GM12892 (cell line): Measurements from ENCODE around the gene RPL19.
A peak's percentile ranks its signal among the peaks of the same experiment; 100 is the strongest.

Experiments used
- DNase-seq: peaks from one replicate; pipeline ENCODE4 v3.0.0; 2011; ENCODE audit not compliant: insufficient read length
- FAIRE-seq: peaks from 2 replicates; lab custom pipeline; 2011; peaks lifted over from hg19 to GRCh38; lab: Jason Lieb, UNC
- POLR2A ChIP-seq: IDR thresholded peaks from 2 replicates; pipeline ENCODE4 v1.6.1; 2011; ENCODE audit warnings: low read depth, low read length, control low read depth
- POLR2AphosphoS5 ChIP-seq: IDR thresholded peaks from 2 replicates; pipeline ENCODE4 v1.6.1; 2011; ENCODE audit warnings: low read depth, low read length, control low read depth
- TAF1 ChIP-seq: IDR thresholded peaks from 2 replicates; pipeline ENCODE4 v1.6.1; 2011; ENCODE audit warnings: low read depth, mild to moderate bottlenecking, control low read depth, low read length, borderline replicate concordance

RPL19 gene

DNA sequence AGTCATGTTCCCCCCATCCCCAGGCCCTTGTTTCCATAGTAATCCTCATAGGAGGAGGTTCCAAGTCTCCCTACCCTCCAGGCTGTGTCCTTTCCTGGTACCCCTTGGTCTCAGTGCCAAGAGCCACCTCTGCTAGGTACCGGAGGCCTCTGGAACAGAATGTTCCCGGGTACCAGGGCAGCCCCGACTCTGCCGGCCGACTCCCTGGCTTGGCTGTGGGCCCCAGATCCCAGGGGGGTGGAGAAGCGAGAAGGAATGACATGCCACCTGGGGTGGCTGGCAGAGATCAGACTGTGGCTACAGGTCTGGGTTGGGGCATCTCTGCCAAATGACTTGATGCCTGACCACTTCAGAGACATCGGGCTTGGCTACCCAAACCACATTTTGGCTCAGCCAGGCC, 22.1 kb downstream of the RPL19 start:
- TF ChIP-seq POLR2AphosphoS5 (no peak), TAF1 (no peak), POLR2A (no peak)
- DNase-seq (no peak), FAIRE-seq (no peak)

DNA sequence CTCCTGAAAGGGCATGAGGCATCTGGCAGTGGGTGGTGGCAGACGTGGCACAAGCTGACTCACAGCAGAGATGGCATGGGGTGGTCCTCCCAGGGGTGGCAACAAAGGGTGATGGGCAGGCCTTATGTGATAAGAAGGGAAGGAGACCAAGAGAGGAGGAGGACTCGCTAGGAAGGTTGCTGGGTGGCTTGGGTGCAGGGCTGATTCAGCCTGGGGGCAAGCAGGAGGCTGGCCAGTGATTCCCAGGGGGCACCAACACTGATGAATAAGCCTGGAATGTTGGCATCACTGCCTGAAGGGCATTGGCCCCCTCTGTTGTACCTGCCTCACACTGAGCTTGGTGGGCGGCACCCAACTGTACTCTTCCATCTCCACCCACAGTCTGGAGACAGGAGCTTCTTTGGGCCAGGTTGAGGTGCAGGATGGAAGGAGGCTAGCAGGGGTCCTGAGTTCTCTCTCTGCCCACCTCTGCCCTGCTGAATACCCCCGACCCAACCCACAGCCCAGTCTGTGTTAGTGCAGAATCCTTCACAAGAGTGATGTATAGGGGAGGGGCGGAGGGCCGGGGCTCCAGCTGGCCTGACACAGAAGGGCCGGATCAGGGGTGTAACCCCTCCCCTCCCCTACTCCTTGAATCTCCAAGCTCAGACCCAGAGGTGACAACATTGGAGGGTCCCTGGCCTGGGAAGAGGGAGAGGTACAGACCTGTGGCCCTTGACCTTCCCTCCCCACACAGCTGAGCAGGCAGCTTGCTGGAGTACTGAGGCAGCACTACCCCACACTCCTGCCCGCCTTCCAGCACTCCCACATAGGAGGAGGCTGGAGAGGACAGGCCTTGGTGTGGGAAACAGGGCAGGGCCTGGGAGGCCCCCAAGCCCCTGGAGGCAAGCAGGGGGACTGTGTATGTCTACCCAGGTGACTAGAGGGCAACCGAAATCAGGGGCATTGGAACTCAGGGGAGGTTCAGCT, 23.1 kb downstream of the RPL19 start:
- TF ChIP-seq POLR2AphosphoS5 (no peak), POLR2A (no peak), TAF1 (no peak)
- FAIRE-seq = no peak
- DNase-seq = no peak

DNA sequence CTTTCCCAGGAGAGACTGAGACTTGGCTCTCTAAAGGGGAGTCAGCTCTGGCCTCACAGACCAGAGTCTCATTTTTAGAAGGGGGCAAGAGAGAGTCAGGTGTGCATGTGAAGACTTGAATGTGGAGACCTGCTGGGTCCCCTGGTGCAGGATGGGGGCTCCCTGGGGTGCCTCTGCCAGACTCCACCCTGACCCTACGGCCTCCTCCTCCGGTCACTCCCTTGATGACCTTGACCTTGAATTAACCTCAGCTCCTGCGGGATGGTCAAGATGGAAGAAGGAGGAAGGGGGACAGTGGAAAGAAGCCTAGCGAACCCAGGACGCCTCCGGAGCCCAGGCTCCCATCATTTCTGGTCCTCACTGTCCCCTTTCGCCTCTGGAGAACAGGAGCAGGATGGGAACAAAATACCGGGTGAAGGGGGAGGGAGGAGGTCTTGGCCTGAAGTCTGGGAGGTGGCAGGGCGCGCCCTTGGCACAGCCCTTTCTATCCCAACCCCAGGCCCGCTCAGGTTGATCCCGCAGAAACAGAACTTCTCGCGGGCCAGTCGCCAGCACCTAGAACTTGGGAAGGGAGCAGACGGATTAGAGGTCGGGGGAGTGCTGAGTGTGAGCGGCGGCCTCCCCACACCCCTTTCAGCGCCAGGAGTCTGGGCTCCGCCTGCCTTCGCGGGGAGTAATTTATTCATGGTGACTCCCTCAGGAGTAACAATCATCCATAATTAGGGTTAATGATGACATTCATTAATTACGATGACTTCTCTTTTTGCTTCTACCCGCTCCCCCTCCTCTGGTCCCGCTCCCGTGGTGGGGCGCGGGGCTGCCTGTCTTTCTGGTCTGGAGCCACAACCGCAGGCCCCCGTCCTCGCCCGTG, 24.1 kb downstream of the RPL19 start:
- TF ChIP-seq POLR2A = no peak
- no peak for TF ChIP-seq POLR2AphosphoS5
- DNase-seq = peak; percentile 5
- no peak for FAIRE-seq

DNA sequence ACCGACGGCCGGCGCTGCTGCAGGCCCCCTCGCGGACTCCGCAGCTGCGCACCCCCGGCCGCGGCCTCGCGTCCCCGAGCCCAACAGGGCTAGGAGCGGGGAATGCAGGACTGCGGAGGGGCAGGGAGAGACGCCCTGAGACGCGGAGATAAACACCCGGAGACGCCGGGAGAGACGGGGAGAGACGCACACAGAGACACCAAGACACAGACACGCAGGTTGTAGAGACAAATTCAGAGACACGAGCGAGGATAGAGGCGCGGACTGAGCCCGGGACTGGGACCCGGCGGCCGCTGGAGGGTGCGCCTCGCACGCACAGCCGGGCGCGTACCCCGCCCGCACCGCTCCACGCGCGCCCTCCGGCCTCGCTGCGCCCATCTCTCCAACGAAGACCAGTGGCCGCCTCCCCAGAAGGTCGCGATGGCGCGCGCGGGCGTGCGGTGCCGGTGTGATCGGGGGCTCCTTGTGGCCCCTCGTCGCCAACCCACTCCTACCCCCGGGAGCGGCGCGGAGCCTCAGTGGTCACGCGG, 24.8 kb downstream of the RPL19 start:
- DNase-seq (peak; percentile 31), FAIRE-seq (no peak)
- no peak for TF ChIP-seq TAF1
- TF ChIP-seq POLR2AphosphoS5 = no peak
- TF ChIP-seq POLR2A = no peak

DNA sequence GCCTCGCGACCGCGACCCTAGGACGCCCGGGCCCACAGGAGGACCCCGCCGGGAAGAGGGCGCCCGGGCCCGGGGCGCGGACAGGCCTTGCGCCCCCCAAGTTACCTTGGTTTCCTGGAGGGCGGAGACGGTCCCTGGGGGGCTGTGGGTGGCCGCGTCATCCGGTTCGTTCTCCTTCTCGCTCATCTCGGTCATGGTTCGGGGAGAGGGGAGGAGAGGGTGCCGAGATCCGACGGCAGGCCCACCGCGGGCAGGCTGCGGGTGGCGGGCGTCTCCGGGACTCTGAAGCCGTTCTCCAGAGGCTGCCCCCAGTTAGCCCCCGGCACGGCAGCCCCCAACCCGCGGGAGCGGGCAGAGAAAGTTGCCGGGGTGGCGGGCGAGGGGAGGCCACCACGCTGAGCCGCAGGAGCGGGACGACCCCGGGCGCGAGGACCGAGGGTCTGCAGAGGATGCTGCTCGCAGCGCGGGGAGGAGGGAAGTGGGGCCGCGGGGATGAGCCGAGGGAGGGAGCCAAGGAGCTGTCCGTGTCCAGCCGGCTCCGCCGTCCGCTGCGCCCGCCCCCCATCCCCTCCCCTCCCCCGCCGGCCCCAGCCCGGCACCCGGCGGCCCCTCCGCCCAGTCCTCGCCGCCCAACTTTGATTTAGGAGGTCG, 25.4 kb downstream of the RPL19 start, which contains the start of gene STAC2:
Gene STAC2, minus strand, starts transcription at position 638 of the 651 bp plus-strand sequence. Its CDS starts 443 bp downstream, at position 195.
- no peak for TF ChIP-seq POLR2AphosphoS5
- no peak for TF ChIP-seq TAF1
- no peak for TF ChIP-seq POLR2A
- peak; percentile 29 for DNase-seq
- no peak for FAIRE-seq

DNA sequence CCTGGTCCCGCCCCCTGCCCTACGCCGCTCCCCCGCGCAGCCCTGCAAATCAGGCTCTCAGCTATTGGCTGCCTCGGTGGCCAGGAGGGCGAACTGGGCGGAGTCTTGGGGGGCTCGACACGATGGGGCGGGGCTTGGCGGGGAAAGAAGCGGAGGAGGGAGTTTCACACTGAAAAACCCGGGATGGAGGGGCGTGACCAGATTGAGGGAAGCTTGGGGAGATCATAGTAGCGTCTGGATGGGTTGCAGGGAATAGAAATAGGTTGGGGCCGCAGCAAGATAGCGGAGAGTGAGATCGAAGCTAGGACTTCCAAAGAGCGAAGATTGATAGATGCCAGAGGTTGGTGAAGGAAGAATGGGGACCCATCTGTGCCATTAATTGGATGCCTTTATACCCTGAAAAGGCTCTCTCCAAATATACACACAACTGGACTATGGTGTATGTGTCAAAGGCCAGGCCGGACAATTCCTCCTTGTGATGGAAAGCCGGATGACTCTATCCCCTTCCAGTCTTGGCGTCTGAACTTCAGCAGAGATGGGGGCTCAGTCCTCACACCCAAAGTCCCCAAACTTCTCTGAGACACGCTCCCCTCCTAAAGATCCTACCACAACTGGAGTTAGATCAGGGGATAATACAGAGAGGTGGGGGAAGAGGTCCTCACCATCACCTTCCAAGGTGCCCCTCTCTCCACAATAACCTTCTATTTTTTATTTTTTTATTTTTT, 26.0 kb downstream of the RPL19 start:
- DNase-seq (no peak), FAIRE-seq (no peak)
- no peak for TF ChIP-seq POLR2AphosphoS5
- TF ChIP-seq POLR2A = no peak
- TF ChIP-seq TAF1 = no peak

DNA sequence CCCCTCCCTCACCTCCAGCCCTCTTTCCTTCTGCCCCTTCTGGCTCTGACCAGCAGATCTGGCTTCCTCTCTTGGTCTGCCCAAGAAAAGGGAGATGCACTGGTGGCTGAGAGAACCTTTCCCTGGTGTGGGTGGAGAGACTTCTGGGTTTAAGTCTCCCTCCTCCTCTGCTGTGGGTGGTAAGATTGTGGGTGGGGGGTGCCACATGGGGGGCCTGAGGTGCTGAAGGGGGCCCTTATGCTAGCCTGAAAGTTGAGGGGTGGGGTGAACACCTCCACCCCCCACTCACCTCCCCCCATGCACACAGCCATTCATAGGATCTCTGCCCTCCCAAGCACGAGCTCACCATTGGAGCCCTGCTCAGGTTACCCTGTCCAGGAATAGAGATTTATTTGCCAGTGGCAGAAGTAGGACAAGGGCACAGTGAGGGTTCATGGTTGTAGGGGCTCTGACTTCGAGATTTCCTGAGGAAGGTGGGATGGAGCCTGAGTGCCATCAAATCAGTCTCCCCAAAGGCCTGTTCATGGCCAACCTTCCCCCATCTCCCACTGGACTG, 27.4 kb downstream of the RPL19 start:
- DNase-seq (peak; percentile 15), FAIRE-seq (no peak)
- TF ChIP-seq POLR2AphosphoS5 (no peak), POLR2A (no peak), TAF1 (no peak)

DNA sequence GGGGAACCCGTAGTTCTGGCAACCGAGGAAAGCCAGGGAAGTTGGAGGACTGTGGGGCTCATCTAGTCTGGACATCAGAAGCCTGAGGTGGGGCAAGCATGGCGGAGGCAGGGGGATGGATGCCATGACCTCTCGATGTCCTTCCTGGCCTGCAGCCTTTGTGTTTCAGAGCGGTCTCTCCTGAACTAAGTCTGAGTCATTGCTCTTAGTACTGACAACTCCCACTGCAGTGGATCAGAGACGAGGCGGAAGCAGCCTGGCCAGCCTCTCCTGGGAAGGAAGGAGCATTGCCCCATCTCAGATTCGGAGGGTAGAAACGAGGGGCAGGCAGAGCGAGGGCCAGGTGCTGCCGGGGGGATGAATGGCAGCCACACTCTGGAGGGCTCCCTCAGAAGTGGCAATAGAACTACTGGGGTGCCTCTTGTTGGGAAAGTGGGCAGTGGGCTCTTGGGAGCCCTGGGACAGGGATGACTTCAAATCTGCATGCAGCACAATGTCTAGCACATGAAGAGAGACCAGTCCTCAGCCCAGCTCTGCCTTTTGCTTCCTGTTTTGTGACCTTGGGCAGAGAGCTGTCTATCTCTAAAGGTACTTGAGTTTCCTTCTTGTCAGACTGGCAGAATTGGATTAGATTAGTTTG, 29.3 kb downstream of the RPL19 start:
- TF ChIP-seq POLR2A (no peak), POLR2AphosphoS5 (no peak), TAF1 (no peak)
- FAIRE-seq (no peak), DNase-seq (peak; percentile 10)

DNA sequence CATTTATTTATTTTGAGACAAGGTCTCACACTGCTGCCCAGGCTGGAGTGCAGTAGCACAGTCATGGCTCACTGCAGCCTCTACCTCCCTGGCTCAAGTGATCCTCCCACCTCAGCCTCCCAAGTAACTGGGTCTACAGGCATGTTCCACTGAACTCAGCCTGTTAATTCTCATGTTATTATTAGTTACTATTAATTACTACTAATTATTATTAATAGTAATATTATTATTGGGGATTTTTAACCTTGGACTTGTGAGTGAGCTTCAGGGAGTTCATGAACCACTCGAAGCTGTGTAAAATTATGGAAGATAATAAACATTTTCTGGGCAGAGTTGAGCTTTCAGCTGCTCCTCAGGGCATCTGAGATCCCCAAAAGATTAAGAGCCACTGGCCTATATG, 30.3 kb downstream of the RPL19 start:
- TF ChIP-seq TAF1 (no peak), POLR2AphosphoS5 (no peak), POLR2A (no peak)
- DNase-seq (no peak), FAIRE-seq (no peak)
